Osteocyte (in vitro differentiated cells): Measurements from ENCODE around the gene TP63. TPM values are rescaled to one million over a fixed set of nuclear protein-coding genes. Genes with fewer than 3 reads are reported as not detected.
A peak's percentile ranks its signal among the peaks of the same experiment; 100 is the strongest.

ENCODE experiments used
- DNase-seq: peaks from one replicate; pipeline ENCODE4 v3.0.0; 2021; ENCODE audit warnings: mixed read lengths; ENCODE audit not compliant: unreplicated experiment; ENCODE audit errors: extremely low spot score
- H3K27ac Mint-ChIP-seq: one replicate; pipeline ENCODE4 v1.8.0; 2021; ENCODE audit warnings: mild to moderate bottlenecking, mixed read lengths; ENCODE audit not compliant: unreplicated experiment
- H3K27me3 Mint-ChIP-seq: one replicate; pipeline ENCODE4 v1.8.0; 2021; ENCODE audit warnings: mixed read lengths; ENCODE audit not compliant: unreplicated experiment
- H3K36me3 Mint-ChIP-seq: one replicate; pipeline ENCODE4 v1.8.0; 2021; ENCODE audit warnings: mixed read lengths; ENCODE audit not compliant: unreplicated experiment
- H3K4me1 Mint-ChIP-seq: one replicate; pipeline ENCODE4 v1.8.0; 2021; ENCODE audit warnings: mixed read lengths; ENCODE audit not compliant: unreplicated experiment
- H3K4me3 Mint-ChIP-seq: one replicate; pipeline ENCODE4 v1.8.0; 2021; ENCODE audit warnings: mild to moderate bottlenecking, moderate library complexity, mixed read lengths; ENCODE audit not compliant: unreplicated experiment
- H3K9me3 Mint-ChIP-seq: one replicate; pipeline ENCODE4 v1.8.0; 2021; ENCODE audit warnings: mixed read lengths; ENCODE audit not compliant: unreplicated experiment
- total RNA-seq: library from RNA; stranded (reverse); gene quantifications from 2 replicates; pipeline ENCODE4 v1.2.1, GENCODE V29; 2021
- TF ChIP-seq, protein P1 (sequence below): fragments of 200-600 bp; sonication (generic); IDR thresholded peaks from 2 replicates; pipeline ENCODE4 v1.5.0; 2021; ENCODE audit warnings: antibody characterized with exemption, mild to moderate bottlenecking, moderate library complexity

TP63 gene
- total RNA-seq, 1 donor from 2014 or later, result 0.16 TPM

DNA sequence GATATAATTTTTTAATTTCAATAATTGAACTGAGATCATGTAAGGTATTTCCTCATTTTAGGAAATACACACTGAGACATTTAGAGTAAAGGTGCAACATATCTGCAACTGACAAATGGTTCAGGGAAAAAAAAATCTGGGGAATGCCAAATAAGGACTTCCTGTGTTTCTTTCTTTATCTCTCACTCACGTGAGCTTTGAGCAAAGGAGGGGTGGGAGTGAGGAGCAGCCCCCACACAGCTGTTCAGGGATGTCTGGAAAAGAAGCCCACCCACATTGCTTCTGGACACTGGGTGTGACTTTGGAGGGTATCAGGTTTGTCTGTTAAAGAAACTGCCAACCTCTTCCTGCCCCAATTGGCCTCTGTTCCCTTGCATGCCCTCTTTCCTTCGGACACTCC lies 5.6 kb upstream of the TP63 start:
- DNase-seq, result no peak
- TF ChIP-seq, protein P1, sequence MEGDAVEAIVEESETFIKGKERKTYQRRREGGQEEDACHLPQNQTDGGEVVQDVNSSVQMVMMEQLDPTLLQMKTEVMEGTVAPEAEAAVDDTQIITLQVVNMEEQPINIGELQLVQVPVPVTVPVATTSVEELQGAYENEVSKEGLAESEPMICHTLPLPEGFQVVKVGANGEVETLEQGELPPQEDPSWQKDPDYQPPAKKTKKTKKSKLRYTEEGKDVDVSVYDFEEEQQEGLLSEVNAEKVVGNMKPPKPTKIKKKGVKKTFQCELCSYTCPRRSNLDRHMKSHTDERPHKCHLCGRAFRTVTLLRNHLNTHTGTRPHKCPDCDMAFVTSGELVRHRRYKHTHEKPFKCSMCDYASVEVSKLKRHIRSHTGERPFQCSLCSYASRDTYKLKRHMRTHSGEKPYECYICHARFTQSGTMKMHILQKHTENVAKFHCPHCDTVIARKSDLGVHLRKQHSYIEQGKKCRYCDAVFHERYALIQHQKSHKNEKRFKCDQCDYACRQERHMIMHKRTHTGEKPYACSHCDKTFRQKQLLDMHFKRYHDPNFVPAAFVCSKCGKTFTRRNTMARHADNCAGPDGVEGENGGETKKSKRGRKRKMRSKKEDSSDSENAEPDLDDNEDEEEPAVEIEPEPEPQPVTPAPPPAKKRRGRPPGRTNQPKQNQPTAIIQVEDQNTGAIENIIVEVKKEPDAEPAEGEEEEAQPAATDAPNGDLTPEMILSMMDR, result no peak
- no peaks in the 10 kb centered on the region for H3K36me3 Mint-ChIP-seq
- H3K27me3 Mint-ChIP-seq, result no peaks in the 10 kb centered on the region
- peaks cover 11% of the 10 kb centered on the region for H3K4me1 Mint-ChIP-seq
- no peak overlapping the region for H3K4me3 Mint-ChIP-seq
- no peaks in the 10 kb centered on the region for H3K9me3 Mint-ChIP-seq
- no peak overlapping the region for H3K27ac Mint-ChIP-seq

DNA sequence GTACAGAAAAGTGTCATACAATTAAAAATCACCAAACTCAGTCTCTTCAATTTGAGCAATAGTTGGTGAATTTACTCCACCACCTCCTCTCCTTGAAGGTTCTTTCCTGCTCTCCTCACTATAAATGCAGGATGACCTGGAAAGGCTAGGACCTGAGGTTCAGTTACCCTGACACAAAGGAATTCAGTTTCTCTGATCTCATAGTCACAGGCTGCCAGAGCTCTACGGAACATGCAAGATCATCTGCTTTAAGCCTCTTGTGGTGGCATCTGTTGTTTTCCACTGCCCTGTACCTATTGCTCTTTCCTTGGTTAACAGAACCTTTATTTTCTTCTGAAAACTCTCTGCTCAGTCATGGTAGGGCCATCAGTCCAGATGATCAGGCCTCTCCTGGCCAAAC lies 4.9 kb upstream of the TP63 start:
- Mint-ChIP-seq H3K4me3 (no peak overlapping the region), H3K9me3 (no peaks in the 10 kb centered on the region), H3K36me3 (no peaks in the 10 kb centered on the region), H3K27me3 (no peaks in the 10 kb centered on the region), H3K4me1 (peaks cover 16% of the 10 kb centered on the region), H3K27ac (no peak overlapping the region)
- TF ChIP-seq, protein P1, result no peak
- no peak for DNase-seq

DNA sequence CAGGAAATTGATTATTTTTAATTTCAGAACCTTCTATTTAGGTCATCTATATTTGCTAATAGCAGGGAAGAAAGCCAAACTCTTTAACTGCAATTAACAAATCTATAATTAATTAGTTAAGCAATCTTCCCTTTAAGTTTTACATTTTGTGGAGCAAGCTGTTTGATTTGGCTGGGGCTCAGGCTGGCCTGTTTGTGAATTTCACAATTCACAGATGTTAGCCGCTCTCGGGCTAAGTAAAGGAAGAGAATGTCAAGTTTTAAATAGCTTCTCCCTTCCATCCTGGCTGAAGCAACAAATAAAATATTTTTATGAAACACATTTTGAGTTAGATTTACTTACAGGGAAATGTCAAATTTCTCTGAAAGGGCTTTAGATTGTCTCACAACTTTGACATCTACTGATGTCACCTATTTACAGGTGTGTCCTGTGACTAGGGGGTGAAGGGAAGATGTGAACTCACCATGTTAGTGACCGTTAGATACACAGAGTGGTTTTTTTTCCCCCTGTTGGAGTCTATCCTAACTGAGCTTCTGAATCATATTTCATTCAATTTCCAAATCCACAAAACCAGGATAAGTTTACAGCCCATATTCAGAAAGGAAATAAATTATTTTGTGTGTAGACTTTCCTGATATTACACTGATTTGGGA lies 1.3 kb upstream of the TP63 start:
- no peaks in the 10 kb centered on the region for H3K9me3 Mint-ChIP-seq
- no peak overlapping the region for H3K4me3 Mint-ChIP-seq
- TF ChIP-seq, protein P1, result no peak
- H3K27ac Mint-ChIP-seq, result peak overlapping the region; percentile 66
- DNase-seq, result no peak
- no peaks in the 10 kb centered on the region for H3K36me3 Mint-ChIP-seq
- peaks cover 18% of the 10 kb centered on the region for H3K4me1 Mint-ChIP-seq
- no peaks in the 10 kb centered on the region for H3K27me3 Mint-ChIP-seq

DNA sequence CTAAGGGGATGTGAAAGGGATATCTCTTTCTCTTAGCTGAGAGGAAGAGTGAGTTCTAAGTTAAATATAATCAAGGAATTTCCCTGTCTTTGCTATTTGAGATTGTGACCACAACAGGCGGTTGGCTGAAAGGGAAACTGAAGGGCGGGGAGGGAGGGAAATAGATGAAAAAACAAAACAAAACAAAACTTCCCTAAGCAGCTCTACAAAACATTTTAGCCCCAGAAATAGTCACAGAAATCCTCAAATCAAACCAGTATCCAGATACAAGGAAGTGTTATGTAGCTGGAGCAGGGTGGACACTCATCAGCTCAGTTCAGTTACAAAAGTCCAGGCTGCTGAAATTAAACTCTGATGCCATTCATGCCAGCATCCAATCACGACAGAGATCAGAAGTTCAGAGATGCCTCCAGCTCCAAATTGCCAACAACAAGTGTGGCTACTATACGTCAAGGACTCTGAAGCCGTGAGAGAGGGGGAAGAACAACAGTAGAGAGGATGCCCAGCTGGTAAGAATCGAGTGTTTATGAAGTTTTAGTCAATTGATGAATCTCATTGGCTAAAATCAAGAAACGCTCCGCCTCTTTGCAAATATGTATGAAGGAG lies 319 bp upstream of the TP63 start:
- DNase-seq, result no peak

DNA sequence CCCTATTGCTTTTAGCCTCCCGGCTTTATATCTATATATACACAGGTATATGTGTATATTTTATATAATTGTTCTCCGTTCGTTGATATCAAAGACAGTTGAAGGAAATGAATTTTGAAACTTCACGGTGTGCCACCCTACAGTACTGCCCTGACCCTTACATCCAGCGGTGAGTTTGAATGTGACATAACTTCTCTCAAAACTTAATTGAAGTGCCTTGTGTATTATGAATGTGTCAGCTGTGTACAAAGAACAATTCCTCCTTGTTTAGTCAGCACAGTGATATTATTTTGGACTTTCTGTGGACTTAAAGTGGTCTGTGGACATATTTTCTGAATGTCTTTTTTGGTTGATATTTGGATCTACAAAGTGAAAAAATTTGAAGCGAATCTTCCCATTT lies 220 bp downstream of the TP63 start:
- Mint-ChIP-seq H3K27me3 (no peaks in the 10 kb centered on the region), H3K9me3 (no peaks in the 10 kb centered on the region), H3K4me3 (no peak overlapping the region), H3K27ac (no peak overlapping the region), H3K36me3 (no peaks in the 10 kb centered on the region), H3K4me1 (peaks cover 20% of the 10 kb centered on the region)
- DNase-seq, result no peak
- TF ChIP-seq, protein P1, result no peak

More for the DNA sequence above, 319 bp upstream of the TP63 start:
- H3K4me1 Mint-ChIP-seq, result peaks cover 20% of the 10 kb centered on the region
- H3K27ac Mint-ChIP-seq, result peak overlapping the region; percentile 16
- no peaks in the 10 kb centered on the region for H3K27me3 Mint-ChIP-seq
- no peaks in the 10 kb centered on the region for H3K9me3 Mint-ChIP-seq
- no peak overlapping the region for H3K4me3 Mint-ChIP-seq
- H3K36me3 Mint-ChIP-seq, result no peaks in the 10 kb centered on the region
- TF ChIP-seq, protein P1, result no peak
